H1 (cell line): Measurements from ENCODE around the gene OBSL1.

ENCODE experiments used
- ASH2L ChIP-seq: fragments of 200-600, 300-600 bp; sonication (generic); IDR thresholded peaks from one replicate; pipeline ENCODE4 v1.7.1; 2017; ENCODE audit warnings: low read length
- EP300 ChIP-seq, 2 experiments: IDR thresholded peaks; 1 replicate in 1 of 2; 2 replicates in 1 of 2; pipeline ENCODE4 v1.6.1; 2011 to 2012; ENCODE audit warnings: low read depth in 2 of 2, low read length in 2 of 2, mild to moderate bottlenecking in 2 of 2, borderline replicate concordance in 1 of 2, inconsistent platforms in 1 of 2, moderate library complexity in 1 of 2
- EZH2 ChIP-seq: fragments of 200-600 bp; sonication (generic); IDR thresholded peaks from 2 replicates; pipeline ENCODE4 v1.7.1; 2012; ENCODE audit warnings: low read depth, mild to moderate bottlenecking, moderate library complexity, low read length, inconsistent platforms; ENCODE audit not compliant: severe bottlenecking
- GABPA ChIP-seq: IDR thresholded peaks from 2 replicates; pipeline ENCODE4 v1.6.1; 2011; ENCODE audit warnings: mild to moderate bottlenecking, low read length, moderate library complexity, borderline replicate concordance; ENCODE audit not compliant: insufficient read depth
- JUN ChIP-seq: IDR thresholded peaks from 2 replicates; pipeline ENCODE4 v1.6.1; 2011; ENCODE audit warnings: low read depth, mild to moderate bottlenecking, improper control_type of control experiment, low read length
- KDM5A ChIP-seq: fragments of 200-600 bp; IDR thresholded peaks from 2 replicates; pipeline ENCODE4 v1.7.1; 2012; ENCODE audit warnings: mild to moderate bottlenecking, low read length, inconsistent platforms, mixed read lengths
- NANOG ChIP-seq: IDR thresholded peaks from 2 replicates; pipeline ENCODE4 v1.6.1; 2011; ENCODE audit warnings: low read length, low read depth, mild to moderate bottlenecking, inconsistent platforms; ENCODE audit not compliant: insufficient read depth, poor library complexity, severe bottlenecking
- RAD21 ChIP-seq, 2 experiments: IDR thresholded peaks in 1 of 2; conservative IDR thresholded peaks in 1 of 2; 2 replicates each; pipeline ENCODE4 v1.6.1; 2011; ENCODE audit warnings: low read depth in 2 of 2, low read length in 2 of 2, improper control_type of control experiment in 1 of 2, inconsistent platforms in 1 of 2, mild to moderate bottlenecking in 1 of 2, moderate library complexity in 1 of 2
- TF ChIP-seq, protein P1 (sequence below), 3 experiments: IDR thresholded peaks; 1 replicate in 2 of 3; 2 replicates in 1 of 3; pipeline versions ENCODE4 v1.5.1 to v1.6.1; 2011; ENCODE audit warnings: low read length in 3 of 3, mild to moderate bottlenecking in 3 of 3, inconsistent platforms in 2 of 3, low read depth in 1 of 3, moderate library complexity in 1 of 3; ENCODE audit not compliant: insufficient read depth in 1 of 3; ENCODE audit errors: control extremely low read depth in 1 of 3

DNA sequence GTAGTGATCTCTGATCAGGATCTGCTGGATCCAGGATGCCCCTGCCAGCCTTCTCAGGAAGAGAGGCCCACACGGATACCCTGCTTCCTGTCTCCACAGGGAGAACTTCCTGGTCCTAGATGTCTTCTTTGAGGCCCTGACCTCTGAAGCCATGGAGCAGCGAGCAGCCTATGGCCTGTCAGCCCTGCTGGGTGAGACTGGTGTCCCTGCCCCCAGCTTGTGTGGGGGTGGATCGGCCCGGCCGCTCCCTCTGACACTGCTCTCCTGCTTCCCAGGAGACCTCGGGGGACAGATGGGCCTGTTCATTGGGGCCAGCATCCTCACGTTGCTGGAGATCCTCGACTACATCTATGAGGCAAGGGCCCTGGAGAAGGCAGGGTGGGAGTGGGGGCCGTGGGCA is 34.4 kb downstream of the OBSL1 start:
- no peak for TF ChIP-seq EP300 (IDR thresholded peaks at IDR 0.05; ENCODE audit: borderline replicate concordance in 1 of 2, low read depth in 2 of 2, low read length in 2 of 2)
- TF ChIP-seq, protein P1, sequence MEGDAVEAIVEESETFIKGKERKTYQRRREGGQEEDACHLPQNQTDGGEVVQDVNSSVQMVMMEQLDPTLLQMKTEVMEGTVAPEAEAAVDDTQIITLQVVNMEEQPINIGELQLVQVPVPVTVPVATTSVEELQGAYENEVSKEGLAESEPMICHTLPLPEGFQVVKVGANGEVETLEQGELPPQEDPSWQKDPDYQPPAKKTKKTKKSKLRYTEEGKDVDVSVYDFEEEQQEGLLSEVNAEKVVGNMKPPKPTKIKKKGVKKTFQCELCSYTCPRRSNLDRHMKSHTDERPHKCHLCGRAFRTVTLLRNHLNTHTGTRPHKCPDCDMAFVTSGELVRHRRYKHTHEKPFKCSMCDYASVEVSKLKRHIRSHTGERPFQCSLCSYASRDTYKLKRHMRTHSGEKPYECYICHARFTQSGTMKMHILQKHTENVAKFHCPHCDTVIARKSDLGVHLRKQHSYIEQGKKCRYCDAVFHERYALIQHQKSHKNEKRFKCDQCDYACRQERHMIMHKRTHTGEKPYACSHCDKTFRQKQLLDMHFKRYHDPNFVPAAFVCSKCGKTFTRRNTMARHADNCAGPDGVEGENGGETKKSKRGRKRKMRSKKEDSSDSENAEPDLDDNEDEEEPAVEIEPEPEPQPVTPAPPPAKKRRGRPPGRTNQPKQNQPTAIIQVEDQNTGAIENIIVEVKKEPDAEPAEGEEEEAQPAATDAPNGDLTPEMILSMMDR (IDR thresholded peaks at IDR 0.05; ENCODE audit: control extremely low read depth in 1 of 3, insufficient read depth in 1 of 3, low read depth in 1 of 3, low read length in 3 of 3) = no peak
- no peak for TF ChIP-seq RAD21 (IDR thresholded peaks at IDR 0.05 in 1 of 2, conservative IDR thresholded peaks at IDR 0.05 in 1 of 2; ENCODE audit: low read depth in 2 of 2, low read length in 2 of 2)
- no peak for TF ChIP-seq KDM5A
- TF ChIP-seq JUN = no peak
- TF ChIP-seq ASH2L = no peak
- TF ChIP-seq EZH2 = no peak
- no peak for TF ChIP-seq NANOG
- TF ChIP-seq GABPA = no peak
